Right lobe of liver (tissue), 6 donors: Measurements from ENCODE around the gene EEF2K. TPM values are rescaled to one million over a fixed set of nuclear protein-coding genes. Genes with fewer than 3 reads are reported as not detected.
A peak's percentile ranks its signal among the peaks of the same experiment; 100 is the strongest.

Experiments used
- ATAC-seq, 4 donors: fragments of 200-7000 bp; cut with Tn5 transposase; one replicate each; pipeline ENCODE4 v1.9.1; 2020; ENCODE audit warnings: mild to moderate bottlenecking in 4 of 4, moderate library complexity in 4 of 4
- DNase-seq, 3 donors: peaks; one replicate each; pipeline ENCODE4 v3.0.0-alpha.2; 2020
- H3K27ac ChIP-seq, 3 donors: fragments of 200-600 bp; one replicate each; pipeline ENCODE4 v1.8.0; 2022
- H3K27me3 ChIP-seq, 2 donors: fragments of 200-600 bp; one replicate each; pipeline ENCODE4 v1.8.0; 2022
- H3K36me3 ChIP-seq, 4 donors: fragments of 200-600 bp; sonication (generic) in 1 of 4; one replicate each; pipeline versions ENCODE4 v1.5.1 to v1.8.0; 2017 to 2022; ENCODE audit warnings: control low read depth in 1 of 4
- H3K4me1 ChIP-seq, 4 donors: fragments of 200-600 bp; sonication (generic) in 1 of 4; one replicate each; pipeline versions ENCODE4 v1.5.1 to v1.8.0; 2017 to 2022; ENCODE audit warnings: control low read depth in 1 of 4
- H3K4me3 ChIP-seq, 3 donors: fragments of 200-600 bp; one replicate each; pipeline ENCODE4 v1.8.0; 2022
- H3K9me3 ChIP-seq, 4 donors: fragments of 200-600 bp; sonication (generic) in 1 of 4; one replicate each; pipeline versions ENCODE4 v1.5.1 to v1.8.0; 2017 to 2022; ENCODE audit warnings: control low read depth in 1 of 4
- CTCF ChIP-seq, 4 donors: fragments of 200-600 bp in 3 of 4; fragments of 450-650 bp in 1 of 4; IDR thresholded peaks; one replicate each; pipeline versions ENCODE4 v1.5.1 to v1.8.0; 2016 to 2022; ENCODE audit warnings: antibody characterized with exemption in 4 of 4, mild to moderate bottlenecking in 2 of 4
- POLR2A ChIP-seq: fragments of 450-650 bp; IDR thresholded peaks from one replicate; pipeline ENCODE4 v1.6.1; 2017; ENCODE audit warnings: antibody characterized with exemption, mild to moderate bottlenecking
- WGBS: methylation state at CpG from one replicate; pipeline ENCODE4 v1.1.6; 2018; ENCODE audit warnings: low coverage, low lambda C conversion rate; ENCODE audit not compliant: insufficient coverage; ENCODE audit errors: missing lambda C conversion rate; 5-methylcytosine and 5-hydroxymethylcytosine counted together
- intact Hi-C, 2 donors: fragments of 100-400 bp; cut with DNase I; formaldehyde crosslinking; loops; one replicate each; pipeline versions ENCODE4 v1.11.2 to v1.14.1; 2022
- total RNA-seq, 6 experiments: library from RNA; depleted of rRNA in 2 of 6; stranded (reverse); fragments of >200 nt in 2 of 6; fragmentation: NEBNext Ultra II Directional in 3 of 6; extraction: Animal tissue kit (Norgen Biotek cat#: 25700) in 3 of 6; gene quantifications; one replicate each; pipeline versions ENCODE4 v1.1.0 to v1.2.4, GENCODE V29; 2016 to 2023
- donor health status: DM: no; HTN: yes; CAD: no.
- donor health status: DM: no; HTN: no; CAD: no.
- donor health status: DM: no; HTN: no; CAD: no.
- donor health status: DM: no; HTN: yes; CAD: no.
- donor health status: DM: no; HTN: yes; CAD: no.

Gene EEF2K
- total RNA-seq, 6 experiments from 2014 or later = 10.0 to 17.5 (median 11.5) TPM

- H3K9me3 ChIP-seq = no peaks in the 10 kb centered on the region
- no peak overlapping the region for H3K4me3 ChIP-seq
- intact Hi-C loops = no loop called here
- no peaks in the 10 kb centered on the region for H3K27me3 ChIP-seq
- WGBS = 79% methylated on average over 8 of the region's 14 CpGs
- H3K4me1 ChIP-seq = peaks cover 0 to 14% (median 6%) of the 10 kb centered on the region in 4 donors
- TF ChIP-seq CTCF (IDR thresholded peaks at IDR 0.05) = no peak
- TF ChIP-seq POLR2A = no peak
- no peak for ATAC-seq
- no peak overlapping the region for H3K27ac ChIP-seq
- no peak for DNase-seq
- H3K36me3 ChIP-seq = no peaks in the 10 kb centered on the region
Observed at GRCh38 chr16:22239131-22239805, 33.2 kb downstream of the EEF2K start.

GRCh38 chr16:22240023-22240710 lies 34.1 kb downstream of the EEF2K start:
- no peak for TF ChIP-seq CTCF (IDR thresholded peaks at IDR 0.05)
- no peak for TF ChIP-seq POLR2A
- no peaks in the 10 kb centered on the region for H3K9me3 ChIP-seq
- peaks cover 0 to 6% (median 0%) of the 10 kb centered on the region in 4 donors for H3K36me3 ChIP-seq
- intact Hi-C loops = no loop called here
- H3K27ac ChIP-seq = no peak overlapping the region
- no peak overlapping the region for H3K4me3 ChIP-seq
- 33% methylated on average over 3 of the region's 3 CpGs for WGBS
- no peaks in the 10 kb centered on the region for H3K27me3 ChIP-seq
- peaks cover 0 to 14% (median 6%) of the 10 kb centered on the region in 4 donors for H3K4me1 ChIP-seq
- DNase-seq (no peak), ATAC-seq (peak; percentile 52 to 68 (median 56))

- intact Hi-C loops = no loop called here
- TF ChIP-seq CTCF (IDR thresholded peaks at IDR 0.05) = no peak
- TF ChIP-seq POLR2A = no peak
- 80% methylated on average over 1 of the region's 6 CpGs for WGBS
- H3K36me3 ChIP-seq = peaks cover 0 to 23% (median 13%) of the 10 kb centered on the region in 4 donors
- ATAC-seq (no peak), DNase-seq (no peak)
- no peaks in the 10 kb centered on the region for H3K4me1 ChIP-seq
- H3K9me3 ChIP-seq = no peaks in the 10 kb centered on the region
- no peak overlapping the region for H3K4me3 ChIP-seq
- H3K27me3 ChIP-seq = no peaks in the 10 kb centered on the region
- H3K27ac ChIP-seq = no peak overlapping the region
Observed at GRCh38 chr16:22250522-22250921, 44.4 kb downstream of the EEF2K start.

- Histone ChIP-seq H3K36me3 (peaks cover 0 to 28% (median 14%) of the 10 kb centered on the region in 4 donors), H3K27me3 (no peaks in the 10 kb centered on the region), H3K4me1 (no peaks in the 10 kb centered on the region), H3K9me3 (no peaks in the 10 kb centered on the region), H3K4me3 (no peak overlapping the region), H3K27ac (no peak overlapping the region)
- WGBS = 42% methylated on average over 2 of the region's 5 CpGs
- ATAC-seq (no peak), DNase-seq (no peak)
- TF ChIP-seq CTCF (IDR thresholded peaks at IDR 0.05) (no peak), POLR2A (no peak)
- intact Hi-C loops = no loop called here
Observed at GRCh38 chr16:22252317-22252716, 46.2 kb downstream of the EEF2K start.
